Upper lobe of right lung (tissue), 1 donor: ENCODE data around the gene WFDC5. TPM values are rescaled to one million over a fixed set of nuclear protein-coding genes. Genes with fewer than 3 reads are reported as not detected.

Experiments
- ATAC-seq: fragments of 200-7000 bp; cut with Tn5 transposase; one replicate; pipeline ENCODE4 v1.9.1; 2020; ENCODE audit warnings: mild to moderate bottlenecking, moderate library complexity
- DNase-seq: peaks from one replicate; pipeline ENCODE4 v3.0.0-alpha.2; 2020
- H3K27ac ChIP-seq: fragments of 200-600 bp; one replicate; pipeline ENCODE4 v1.8.0; 2022
- H3K27me3 ChIP-seq: fragments of 200-600 bp; one replicate; pipeline ENCODE4 v1.8.0; 2022; ENCODE audit warnings: mild to moderate bottlenecking
- H3K36me3 ChIP-seq: fragments of 200-600 bp; one replicate; pipeline ENCODE4 v1.8.0; 2022
- H3K4me1 ChIP-seq: fragments of 200-600 bp; one replicate; pipeline ENCODE4 v1.8.0; 2022
- H3K4me3 ChIP-seq: fragments of 200-600 bp; one replicate; pipeline ENCODE4 v1.8.0; 2022; ENCODE audit warnings: mild to moderate bottlenecking
- H3K9me3 ChIP-seq: fragments of 200-600 bp; one replicate; pipeline ENCODE4 v1.8.0; 2022
- intact Hi-C: fragments of 100-400 bp; cut with DNase I; formaldehyde crosslinking; loops from one replicate; pipeline ENCODE4 v1.11.0; 2022
- total RNA-seq: library from RNA; stranded (reverse); fragmentation: NEBNext Ultra II Directional; extraction: Animal tissue kit (Norgen Biotek cat#: 25700); gene quantifications from one replicate; pipeline ENCODE4 v1.2.1, GENCODE V29; 2021
- TF ChIP-seq, protein P1 (sequence below): fragments of 200-600 bp; IDR thresholded peaks from one replicate; pipeline ENCODE4 v1.8.0; 2022; ENCODE audit warnings: antibody characterized with exemption
- donor health status: DM: no; HTN: yes; CAD: no; lungs with severe emphysema.

Gene WFDC5
- total RNA-seq, 1 donor from 2014 or later = 1.3 TPM

- Histone ChIP-seq H3K36me3 (no peaks in the 10 kb centered on the region), H3K9me3 (no peaks in the 10 kb centered on the region), H3K27me3 (peaks cover 10% of the 10 kb centered on the region), H3K27ac (no peak overlapping the region), H3K4me1 (no peaks in the 10 kb centered on the region), H3K4me3 (no peak overlapping the region)
- intact Hi-C loops = no loop called here
- ATAC-seq (peak; percentile 47), DNase-seq (no peak)
- TF ChIP-seq, protein P1, sequence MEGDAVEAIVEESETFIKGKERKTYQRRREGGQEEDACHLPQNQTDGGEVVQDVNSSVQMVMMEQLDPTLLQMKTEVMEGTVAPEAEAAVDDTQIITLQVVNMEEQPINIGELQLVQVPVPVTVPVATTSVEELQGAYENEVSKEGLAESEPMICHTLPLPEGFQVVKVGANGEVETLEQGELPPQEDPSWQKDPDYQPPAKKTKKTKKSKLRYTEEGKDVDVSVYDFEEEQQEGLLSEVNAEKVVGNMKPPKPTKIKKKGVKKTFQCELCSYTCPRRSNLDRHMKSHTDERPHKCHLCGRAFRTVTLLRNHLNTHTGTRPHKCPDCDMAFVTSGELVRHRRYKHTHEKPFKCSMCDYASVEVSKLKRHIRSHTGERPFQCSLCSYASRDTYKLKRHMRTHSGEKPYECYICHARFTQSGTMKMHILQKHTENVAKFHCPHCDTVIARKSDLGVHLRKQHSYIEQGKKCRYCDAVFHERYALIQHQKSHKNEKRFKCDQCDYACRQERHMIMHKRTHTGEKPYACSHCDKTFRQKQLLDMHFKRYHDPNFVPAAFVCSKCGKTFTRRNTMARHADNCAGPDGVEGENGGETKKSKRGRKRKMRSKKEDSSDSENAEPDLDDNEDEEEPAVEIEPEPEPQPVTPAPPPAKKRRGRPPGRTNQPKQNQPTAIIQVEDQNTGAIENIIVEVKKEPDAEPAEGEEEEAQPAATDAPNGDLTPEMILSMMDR = no peak
Observed at GRCh38 chr20:45104786-45105185, 10.2 kb downstream of the WFDC5 start.

GRCh38 chr20:45103072-45103471, 11.9 kb downstream of the WFDC5 start:
- TF ChIP-seq, protein P1 = no peak
- H3K36me3 ChIP-seq = no peaks in the 10 kb centered on the region
- DNase-seq (no peak), ATAC-seq (no peak)
- no peak overlapping the region for H3K27ac ChIP-seq
- H3K4me1 ChIP-seq = peaks cover 2% of the 10 kb centered on the region
- H3K27me3 ChIP-seq = peaks cover 23% of the 10 kb centered on the region
- no peak overlapping the region for H3K4me3 ChIP-seq
- H3K9me3 ChIP-seq = no peaks in the 10 kb centered on the region
- intact Hi-C loops = no loop called here

DNA sequence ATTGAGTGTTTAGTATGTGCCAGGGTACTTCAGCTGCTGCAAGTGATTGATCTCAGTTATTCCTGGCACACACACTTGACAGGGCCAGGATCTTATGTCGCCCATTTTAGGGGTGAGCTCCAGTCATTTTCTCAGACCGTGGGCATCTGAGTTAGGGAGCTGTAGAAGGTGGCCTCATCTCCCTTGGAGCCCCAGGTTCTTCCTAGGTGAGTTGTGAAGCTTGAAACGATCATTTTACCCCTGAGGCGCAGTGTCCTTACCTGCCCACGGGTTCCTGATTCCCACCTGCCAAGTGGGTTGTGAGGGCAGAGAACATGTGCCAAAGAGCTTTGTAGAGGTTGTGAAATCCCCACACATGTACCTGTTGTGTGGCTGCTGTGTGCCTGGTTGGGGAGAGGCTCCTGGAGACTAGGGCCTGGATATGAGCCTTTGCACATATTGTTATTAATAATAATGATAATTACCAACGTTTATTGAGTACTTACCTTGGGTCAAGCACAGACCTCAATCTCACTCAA, 13.6 kb downstream of the WFDC5 start:
- ATAC-seq (peak; percentile 45), DNase-seq (no peak)
- Histone ChIP-seq H3K4me1 (peaks cover 9% of the 10 kb centered on the region), H3K27ac (no peak overlapping the region), H3K9me3 (no peaks in the 10 kb centered on the region), H3K27me3 (peaks cover 39% of the 10 kb centered on the region), H3K36me3 (no peaks in the 10 kb centered on the region), H3K4me3 (no peak overlapping the region)
- intact Hi-C loops = no loop called here
- TF ChIP-seq, protein P1 = no peak

DNA sequence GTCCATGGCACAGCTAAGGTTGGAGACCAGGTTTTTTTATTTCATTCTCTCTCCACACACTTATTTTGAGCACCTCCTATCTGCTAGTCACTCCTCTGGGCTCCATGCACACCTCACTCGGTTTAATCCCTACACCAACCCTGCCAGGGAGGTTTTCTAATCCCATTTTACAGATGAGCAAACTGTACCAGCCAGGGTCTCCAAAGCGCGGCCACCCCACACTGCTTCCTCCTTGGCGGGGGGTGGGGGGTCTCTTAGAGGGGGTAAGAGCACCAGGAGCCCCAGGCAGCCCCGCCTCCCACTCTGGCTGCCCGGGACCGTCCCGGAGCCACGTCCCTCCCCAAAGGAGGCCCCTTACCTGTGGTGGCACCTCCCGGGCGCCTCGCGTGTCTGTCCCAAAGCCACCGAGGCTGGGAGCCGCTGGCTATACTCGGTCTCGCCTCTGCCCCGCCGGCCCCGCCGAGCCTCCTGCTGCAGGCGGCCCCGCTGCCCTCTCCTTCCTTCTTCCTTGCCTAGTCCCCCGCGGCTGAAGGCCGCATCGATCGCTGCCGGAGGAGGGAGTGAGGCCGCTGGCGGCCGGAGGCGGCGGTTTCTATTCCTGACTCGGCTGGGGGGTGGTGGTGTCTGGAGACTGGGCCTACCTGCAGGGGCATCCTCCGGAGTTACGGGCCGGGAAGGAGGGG, 14.3 kb downstream of the WFDC5 start, which contains the start of gene KCNS1:
Gene KCNS1, minus strand, starts transcription at position 565 of the 683 bp plus-strand sequence. CDS start 1,891 bp downstream, outside the sequence.
- no peaks in the 10 kb centered on the region for H3K36me3 ChIP-seq
- H3K4me1 ChIP-seq = peaks cover 9% of the 10 kb centered on the region
- ATAC-seq (peak; percentile 32), DNase-seq (peak; percentile 72)
- H3K4me3 ChIP-seq = peak within 1 kb of the TSS; percentile 26
- H3K27me3 ChIP-seq = peaks cover 45% of the 10 kb centered on the region
- H3K9me3 ChIP-seq = no peaks in the 10 kb centered on the region
- intact Hi-C loops = no loop called here
- TF ChIP-seq, protein P1 = no peak
- peak within 1 kb of the TSS; percentile 11 for H3K27ac ChIP-seq

- H3K4me3 ChIP-seq = no peak overlapping the region
Observed at GRCh38 chr20:45098103-45098773, 16.7 kb downstream of the WFDC5 start.

More at GRCh38 chr20:45098103-45098773, 16.7 kb downstream of the WFDC5 start:
- ATAC-seq (peak; percentile 2), DNase-seq (no peak)
- TF ChIP-seq, protein P1 = no peak
- no peaks in the 10 kb centered on the region for H3K36me3 ChIP-seq
- H3K4me1 ChIP-seq = peaks cover 12% of the 10 kb centered on the region
- H3K9me3 ChIP-seq = no peaks in the 10 kb centered on the region
- H3K27ac ChIP-seq = no peak overlapping the region
- peaks cover 45% of the 10 kb centered on the region for H3K27me3 ChIP-seq
- intact Hi-C loops = loop anchor here (10.0 kb wide), 1 partner anchor 53 kb away; no protein-coding TSS in a partner anchor
